Mesodermal cell (in vitro differentiated cells): ENCODE measurements around the gene PPP1R37.

Source experiments
- H3K27ac ChIP-seq: 2 replicates; pipeline ENCODE4 v1.7.0; 2013; ENCODE audit warnings: mild to moderate bottlenecking, low read depth, low read length, moderate library complexity; ENCODE audit not compliant: severe bottlenecking
- H3K36me3 ChIP-seq: 2 replicates; pipeline ENCODE4 v1.7.1; 2013; ENCODE audit warnings: mild to moderate bottlenecking, low read length, moderate library complexity; ENCODE audit not compliant: control insufficient read depth, insufficient read depth
- H3K4me1 ChIP-seq: one replicate; pipeline ENCODE4 v1.7.1; 2013; ENCODE audit warnings: mild to moderate bottlenecking, low read length; ENCODE audit not compliant: insufficient read depth, control insufficient read depth, poor library complexity, severe bottlenecking
- H3K4me3 ChIP-seq: 2 replicates; pipeline ENCODE4 v1.7.0; 2013; ENCODE audit warnings: low read length, control low read depth, mild to moderate bottlenecking; ENCODE audit not compliant: insufficient read depth, poor library complexity, severe bottlenecking; ENCODE audit errors: extremely low read depth
- H3K9me3 ChIP-seq: 2 replicates; pipeline ENCODE4 v1.7.1; 2013; ENCODE audit warnings: mild to moderate bottlenecking, low read length, moderate library complexity; ENCODE audit not compliant: control insufficient read depth
- WGBS, 2 experiments: methylation state at CpG; one replicate each; pipeline ENCODE4 v1.1.5; 2013; ENCODE audit warnings: missing lambda C conversion rate in 2 of 2; ENCODE audit not compliant: insufficient coverage in 2 of 2; 5-methylcytosine and 5-hydroxymethylcytosine counted together

The PPP1R37 gene

GRCh38 chr19:45158503-45159209, 65.7 kb downstream of the PPP1R37 start:
- Histone ChIP-seq H3K27ac (no peak overlapping the region), H3K9me3 (no peaks in the 10 kb centered on the region), H3K4me3 (no peak overlapping the region), H3K4me1 (peaks cover 7% of the 10 kb centered on the region), H3K36me3 (no peaks in the 10 kb centered on the region)
- WGBS, 2 experiments: 92 to 96% methylated on average over 22 to 26 of the region's 27 CpGs

- Histone ChIP-seq H3K27ac (no peak overlapping the region), H3K36me3 (no peaks in the 10 kb centered on the region), H3K4me1 (peaks cover 11% of the 10 kb centered on the region), H3K4me3 (no peak overlapping the region), H3K9me3 (no peaks in the 10 kb centered on the region)
- WGBS, 2 experiments: 85 to 89% methylated on average over 7 to 9 of the region's 12 CpGs
Measured at GRCh38 chr19:45159210-45159970, 66.4 kb downstream of the PPP1R37 start.

DNA sequence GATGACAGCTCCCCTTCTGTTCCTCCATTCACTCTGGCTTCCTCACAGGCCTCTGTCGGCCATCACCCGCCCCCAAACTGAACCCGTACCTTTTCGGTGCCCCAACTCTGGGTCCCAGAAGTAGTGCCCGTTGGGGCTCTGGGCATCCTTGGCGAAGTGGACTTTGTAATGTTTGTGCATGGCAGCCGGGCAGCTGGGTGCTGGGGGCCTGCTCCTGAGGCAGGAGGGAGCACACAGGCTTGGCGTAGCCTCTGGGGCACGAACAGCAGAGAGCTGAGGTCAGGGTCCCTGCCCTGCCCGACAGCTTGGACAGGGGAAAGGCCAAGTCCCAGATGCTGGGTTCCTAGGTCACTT, 67.0 kb downstream of the PPP1R37 start:
- Histone ChIP-seq H3K4me3 (no peak overlapping the region), H3K9me3 (no peaks in the 10 kb centered on the region), H3K27ac (no peak overlapping the region), H3K36me3 (no peaks in the 10 kb centered on the region), H3K4me1 (peaks cover 15% of the 10 kb centered on the region)
- WGBS, 2 experiments: 88 to 94% methylated on average over 9 to 10 of the region's 10 CpGs

DNA sequence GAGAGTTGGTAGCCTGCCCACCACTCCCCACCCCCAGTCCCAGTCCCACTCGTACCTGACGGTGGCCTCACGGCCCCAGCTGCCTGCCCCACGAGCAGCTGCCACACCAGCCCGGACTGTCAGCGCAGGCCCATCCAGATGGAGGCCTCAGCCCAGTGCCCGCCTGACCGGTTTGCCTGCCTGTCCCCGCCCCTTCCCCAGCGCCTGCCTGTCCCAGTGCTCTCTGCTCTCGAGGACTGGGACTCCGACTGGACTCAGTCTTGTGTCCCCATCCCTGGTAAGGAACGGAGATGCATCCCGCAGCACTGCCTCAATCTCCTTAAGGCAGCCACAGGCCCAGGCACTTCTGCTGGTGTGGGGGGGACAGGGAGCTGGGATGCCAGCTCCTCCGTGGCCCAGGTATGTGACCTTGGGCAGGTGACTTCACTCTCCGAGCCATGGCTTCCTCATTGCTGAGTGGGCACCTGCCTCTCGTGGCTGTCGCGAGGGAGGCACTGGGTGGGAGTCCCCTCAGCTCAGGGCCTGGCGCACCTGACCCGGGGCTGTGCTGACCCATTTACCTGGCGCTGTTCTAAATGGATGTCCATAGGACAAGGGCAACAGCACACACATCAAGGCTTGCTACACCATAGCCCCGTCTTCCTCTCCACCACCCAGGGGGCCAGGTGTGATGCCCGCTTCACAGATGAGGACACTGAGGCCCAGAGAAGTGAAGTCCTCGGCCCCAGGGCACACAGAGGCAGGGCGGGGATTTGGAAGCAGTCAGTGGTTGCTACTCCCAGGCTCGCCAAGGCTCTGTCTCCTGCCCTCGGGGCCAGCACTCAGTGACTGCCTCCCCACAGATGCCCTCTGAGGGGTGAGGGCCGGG, 68.1 kb downstream of the PPP1R37 start, which contains the start of gene NKPD1:
Gene NKPD1, minus strand, starts transcription at position 113 of the 868 bp plus-strand sequence. CDS start 832 bp downstream, outside the sequence.
- no peak within 1 kb of the TSS for H3K4me3 ChIP-seq
- peaks cover 15% of the 10 kb centered on the region for H3K4me1 ChIP-seq
- no peak within 1 kb of the TSS for H3K27ac ChIP-seq
- H3K36me3 ChIP-seq: no peaks in the 10 kb centered on the region
- 77 to 84% methylated on average over 18 to 29 of the region's 29 CpGs for WGBS, 2 experiments
- no peaks in the 10 kb centered on the region for H3K9me3 ChIP-seq

DNA sequence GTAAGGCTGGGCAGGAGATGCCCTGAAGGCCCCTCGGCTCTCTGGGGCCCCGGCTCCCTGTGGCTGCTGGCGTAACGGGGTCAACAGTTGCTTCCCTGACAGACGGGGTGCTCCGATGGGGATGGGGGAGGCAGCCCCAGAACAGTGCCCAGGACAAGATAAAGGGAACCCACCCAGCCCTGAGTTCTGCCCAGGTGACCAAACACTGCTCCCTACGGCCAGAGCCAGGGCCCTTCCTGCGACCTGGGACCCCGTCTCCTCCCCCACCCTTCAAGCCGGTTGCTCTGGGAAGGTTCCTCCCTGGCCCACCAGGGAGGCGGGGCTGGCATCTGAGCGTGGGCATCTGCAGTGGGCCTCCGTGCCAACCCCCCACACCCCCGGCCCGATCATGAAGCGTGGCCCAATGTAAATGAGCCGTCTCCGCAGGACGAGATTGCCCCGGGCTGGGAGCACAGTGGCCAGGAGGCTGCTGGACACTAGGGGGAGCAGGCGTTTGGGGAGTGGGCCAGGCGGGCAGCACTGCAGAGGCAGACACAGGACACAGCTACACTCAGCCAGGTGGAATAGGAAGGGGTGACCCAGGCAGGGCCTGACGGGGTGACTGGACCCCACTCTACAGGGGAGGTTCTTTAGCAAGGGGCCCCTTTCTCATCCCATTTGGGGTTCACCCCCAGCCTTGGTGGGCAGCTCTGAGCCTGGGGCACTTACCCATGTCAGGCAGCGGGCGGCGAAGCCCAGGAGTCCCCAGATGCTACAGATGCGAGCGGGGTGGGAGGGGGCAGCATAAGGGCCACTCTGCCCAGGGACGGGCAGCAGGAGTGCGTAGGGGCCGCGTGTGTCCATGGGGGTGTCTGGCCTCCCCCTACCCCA, 69.0 kb downstream of the PPP1R37 start:
- H3K4me3 ChIP-seq: no peak overlapping the region
- H3K36me3 ChIP-seq: no peaks in the 10 kb centered on the region
- no peak overlapping the region for H3K27ac ChIP-seq
- H3K9me3 ChIP-seq: no peaks in the 10 kb centered on the region
- peaks cover 17% of the 10 kb centered on the region for H3K4me1 ChIP-seq
- 44 to 57% methylated on average over 20 to 25 of the region's 32 CpGs for WGBS, 2 experiments

DNA sequence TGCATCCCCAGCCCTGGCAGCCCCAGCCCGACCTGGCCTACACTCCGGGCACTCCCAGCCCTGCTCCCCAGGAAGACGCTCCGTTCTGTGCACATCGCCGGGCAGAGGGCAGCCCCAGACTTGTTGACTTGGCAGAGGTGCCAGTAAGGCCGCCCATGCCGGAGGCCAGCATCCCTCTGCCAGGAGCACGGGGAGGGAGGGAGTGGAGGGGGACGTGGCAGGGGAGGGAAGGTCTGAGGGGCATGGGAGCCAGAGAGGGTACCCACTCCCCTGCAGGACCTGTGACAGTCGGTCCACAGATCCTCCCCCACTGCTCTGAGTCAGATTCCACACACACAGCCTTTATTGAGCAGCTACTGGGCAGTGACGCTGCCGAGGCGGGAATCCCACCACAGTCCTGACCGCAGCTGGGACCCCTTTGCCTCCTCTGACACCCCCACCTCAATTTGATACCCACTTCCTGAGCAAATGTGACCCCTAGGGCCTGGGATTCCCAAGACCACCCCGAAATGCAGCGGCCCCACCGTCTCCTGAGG, 69.7 kb downstream of the PPP1R37 start:
- Histone ChIP-seq H3K27ac (no peak overlapping the region), H3K4me1 (peaks cover 17% of the 10 kb centered on the region), H3K9me3 (no peaks in the 10 kb centered on the region), H3K4me3 (no peak overlapping the region), H3K36me3 (no peaks in the 10 kb centered on the region)
- 94 to 96% methylated on average over 7 to 17 of the region's 18 CpGs for WGBS, 2 experiments

DNA sequence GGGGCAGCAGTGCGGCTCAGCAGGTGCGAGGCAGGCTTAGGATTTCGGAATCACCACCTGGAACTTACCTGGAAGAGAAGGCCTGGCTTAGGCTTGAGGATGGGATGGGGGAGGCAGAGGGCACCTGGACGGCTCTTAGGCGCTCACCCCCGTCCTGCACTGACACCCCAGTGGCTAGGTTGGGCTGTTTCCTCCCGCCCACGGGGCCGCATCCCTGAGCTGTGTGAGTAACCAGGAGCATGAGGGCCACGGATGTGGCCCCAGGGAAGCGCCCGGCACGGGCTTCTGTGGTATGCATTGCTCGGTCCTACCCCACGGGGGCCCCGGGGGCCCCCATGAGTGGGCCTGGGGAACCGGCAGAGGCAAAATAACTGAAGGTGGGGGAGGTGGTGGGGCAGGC, 70.2 kb downstream of the PPP1R37 start:
- 91 to 97% methylated on average over 14 to 17 of the region's 17 CpGs for WGBS, 2 experiments
- H3K9me3 ChIP-seq: no peaks in the 10 kb centered on the region
- no peak overlapping the region for H3K27ac ChIP-seq
- no peaks in the 10 kb centered on the region for H3K36me3 ChIP-seq
- H3K4me3 ChIP-seq: no peak overlapping the region
- peaks cover 17% of the 10 kb centered on the region for H3K4me1 ChIP-seq

DNA sequence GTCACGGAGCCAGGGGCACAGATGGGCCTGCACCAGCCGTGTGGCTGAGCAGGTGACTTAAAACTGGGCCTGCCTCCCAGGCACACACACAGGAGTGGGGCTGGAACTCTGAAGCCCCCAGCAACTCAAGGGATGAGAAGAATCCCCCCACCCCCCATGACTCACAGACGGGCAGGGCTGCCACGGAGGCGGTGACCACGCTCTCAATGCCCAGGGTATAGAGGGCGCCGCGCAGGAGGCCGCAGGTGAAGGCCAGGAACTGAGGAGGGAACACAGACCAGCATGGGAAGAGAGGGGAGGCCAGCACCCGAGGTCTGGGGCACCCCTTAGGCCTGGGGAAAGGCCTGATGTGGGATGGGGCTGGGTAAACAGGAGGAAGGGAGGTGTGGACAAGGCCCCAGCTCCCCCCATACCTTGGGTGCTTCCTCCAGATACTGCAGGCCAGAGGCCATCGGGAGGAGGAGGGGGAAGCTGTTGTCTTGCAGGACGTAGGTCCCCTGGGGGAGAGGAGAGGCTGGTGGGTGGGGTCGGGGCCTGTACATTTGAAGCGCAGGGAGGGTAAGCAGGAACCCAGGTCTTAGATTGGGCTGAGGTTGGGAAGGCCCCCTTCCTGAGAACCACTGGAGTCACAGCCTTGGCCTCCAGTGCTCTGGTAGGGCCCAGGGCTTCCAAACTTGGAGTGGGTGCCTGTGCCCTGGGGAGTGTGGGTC, 70.9 kb downstream of the PPP1R37 start:
- 94 to 95% methylated on average over 8 to 13 of the region's 15 CpGs for WGBS, 2 experiments

GRCh38 chr19:45164577-45165335, 71.8 kb downstream of the PPP1R37 start:
- no peaks in the 10 kb centered on the region for H3K9me3 ChIP-seq
- no peak overlapping the region for H3K27ac ChIP-seq
- H3K4me1 ChIP-seq: peaks cover 17% of the 10 kb centered on the region
- WGBS, 2 experiments: 65 to 66% methylated on average over 22 to 24 of the region's 27 CpGs
- no peak overlapping the region for H3K4me3 ChIP-seq
- H3K36me3 ChIP-seq: no peaks in the 10 kb centered on the region

More for the DNA sequence above, 70.9 kb downstream of the PPP1R37 start:
- Histone ChIP-seq H3K9me3 (no peaks in the 10 kb centered on the region), H3K4me1 (peaks cover 17% of the 10 kb centered on the region), H3K36me3 (no peaks in the 10 kb centered on the region), H3K27ac (no peak overlapping the region), H3K4me3 (no peak overlapping the region)
